ENCODE data around the gene SUN2. TPM values are rescaled to one million over a fixed set of nuclear protein-coding genes. Genes with fewer than 3 reads are reported as not detected.

The SUN2 gene
- total RNA-seq, 2 experiments from 2014 or later: 87.2 to 102 TPM

DNA sequence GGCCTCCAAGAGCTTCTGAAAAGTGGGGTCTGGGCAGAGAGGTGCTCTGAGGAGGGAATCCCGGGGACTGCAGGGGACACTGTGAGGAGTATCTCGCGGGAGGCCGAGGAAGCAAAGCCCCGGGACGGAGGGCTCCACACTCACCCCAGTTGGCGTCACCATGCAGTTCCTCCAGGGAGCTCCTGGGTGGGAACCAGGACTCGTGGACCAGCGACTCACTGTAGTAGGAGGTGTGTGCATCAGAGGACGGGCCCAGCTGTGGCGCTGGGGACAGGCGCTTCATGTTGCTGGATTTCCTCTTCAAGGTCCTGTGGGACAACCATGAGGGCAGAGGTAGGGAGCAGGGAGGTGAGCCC, 4.8 kb downstream of the SUN2 start:
- Mint-ChIP-seq H3K4me3 (peak overlapping the region; percentile 92), H3K27me3 (no peaks in the 10 kb centered on the region), H3K4me1 (peaks cover 46% of the 10 kb centered on the region), H3K27ac (peak overlapping the region; percentile 96), H3K36me3 (ENCODE audit: low read depth) (peaks cover 62% of the 10 kb centered on the region), H3K9me3 (ENCODE audit: low read depth) (no peaks in the 10 kb centered on the region)
- CTCF ChIA-PET: interaction anchor here (1.1 to 2.8 kb wide), 5 partner anchors 9 to 26 kb away, joined by 3 to 12 read pairs (median 7); no protein-coding TSS in a partner anchor
- ATAC-seq (no peak), DNase-seq (no peak)
- POLR2A ChIA-PET: interaction anchor here (0.7 to 2.0 kb wide), 2 partner anchors 13 to 17 kb away, joined by 3 to 10 read pairs; no protein-coding TSS in a partner anchor
- intact Hi-C loops (cut with DNase I, micrococcal nuclease): loop anchor here in 1 of 2 experiments (10.0 kb wide), 2 partner anchors 696 to 1076 kb away; partner anchors contain the start of genes LGALS1 and PICK1

DNA sequence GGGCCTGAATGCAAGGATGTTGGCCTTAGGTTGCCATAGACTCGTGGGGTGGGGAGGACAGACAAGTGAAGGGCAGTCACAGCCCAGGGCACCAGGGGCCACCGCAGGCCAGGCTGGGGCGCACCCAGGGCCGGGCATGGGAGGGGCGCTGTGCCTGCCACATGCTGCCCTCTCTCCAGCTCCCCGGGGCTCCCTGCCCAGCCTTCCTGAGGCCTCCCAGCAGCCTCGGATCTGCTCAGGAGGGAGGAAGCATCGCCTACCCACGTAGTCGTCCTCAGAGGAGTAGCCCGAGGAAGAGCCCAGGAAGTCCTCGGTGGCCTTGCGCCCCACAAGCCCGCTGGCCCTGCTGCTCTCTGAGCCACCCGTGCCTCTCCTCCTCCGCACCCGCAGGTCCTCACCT, 5.2 kb downstream of the SUN2 start:
- H3K36me3 Mint-ChIP-seq (ENCODE audit: low read depth): peaks cover 64% of the 10 kb centered on the region
- POLR2A ChIA-PET: interaction anchor here (0.7 kb wide), 1 partner anchor 18 kb away, joined by 5 read pairs; no protein-coding TSS in a partner anchor
- H3K4me3 Mint-ChIP-seq: no peak overlapping the region

DNA sequence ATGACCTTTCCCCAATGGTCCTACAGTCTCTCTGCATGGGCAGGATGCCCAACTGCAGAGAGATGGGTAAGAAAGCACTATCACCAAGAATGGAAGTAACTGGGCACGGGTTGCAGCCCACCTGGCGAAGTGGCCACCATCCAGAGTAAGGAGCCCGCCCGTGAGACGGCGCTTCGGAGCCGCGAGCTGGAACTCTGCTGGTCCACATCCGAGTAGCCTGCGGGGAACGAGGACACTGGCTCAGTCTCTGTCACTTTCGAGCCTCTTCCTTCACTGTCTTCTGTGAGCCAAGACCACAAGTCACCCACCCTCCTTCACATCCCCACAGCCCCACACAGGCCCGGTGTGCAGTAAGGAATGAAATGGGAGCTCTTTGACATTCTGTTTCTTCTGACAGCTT, 5.7 kb downstream of the SUN2 start:
- no peak for ATAC-seq
- no peak for DNase-seq
- CTCF ChIA-PET: no interaction called here
- Mint-ChIP-seq H3K36me3 (ENCODE audit: low read depth) (peaks cover 70% of the 10 kb centered on the region), H3K27ac (peak overlapping the region; percentile 65), H3K4me1 (peaks cover 48% of the 10 kb centered on the region), H3K27me3 (no peaks in the 10 kb centered on the region), H3K4me3 (no peak overlapping the region), H3K9me3 (ENCODE audit: low read depth) (no peaks in the 10 kb centered on the region)
- POLR2A ChIA-PET: interaction anchor here (0.7 kb wide), 1 partner anchor 17 kb away, joined by 5 read pairs; no protein-coding TSS in a partner anchor
- intact Hi-C loops (cut with DNase I, micrococcal nuclease): loop anchor here in 1 of 2 experiments (10.0 kb wide), 2 partner anchors 695 to 1075 kb away; partner anchors contain the start of genes LGALS1 and PICK1

More for the DNA sequence above, 5.2 kb downstream of the SUN2 start:
- intact Hi-C loops (cut with DNase I, micrococcal nuclease): loop anchor here in 1 of 2 experiments (10.0 kb wide), 2 partner anchors 696 to 1076 kb away; partner anchors contain the start of genes LGALS1 and PICK1
- Mint-ChIP-seq H3K4me1 (peaks cover 46% of the 10 kb centered on the region), H3K27me3 (no peaks in the 10 kb centered on the region), H3K27ac (peak overlapping the region; percentile 96), H3K9me3 (ENCODE audit: low read depth) (no peaks in the 10 kb centered on the region)
- CTCF ChIA-PET: interaction anchor here (2.1 to 2.8 kb wide), 2 partner anchors 8 to 26 kb away, joined by 10 to 12 read pairs; no protein-coding TSS in a partner anchor
- ATAC-seq (no peak), DNase-seq (no peak)

DNA sequence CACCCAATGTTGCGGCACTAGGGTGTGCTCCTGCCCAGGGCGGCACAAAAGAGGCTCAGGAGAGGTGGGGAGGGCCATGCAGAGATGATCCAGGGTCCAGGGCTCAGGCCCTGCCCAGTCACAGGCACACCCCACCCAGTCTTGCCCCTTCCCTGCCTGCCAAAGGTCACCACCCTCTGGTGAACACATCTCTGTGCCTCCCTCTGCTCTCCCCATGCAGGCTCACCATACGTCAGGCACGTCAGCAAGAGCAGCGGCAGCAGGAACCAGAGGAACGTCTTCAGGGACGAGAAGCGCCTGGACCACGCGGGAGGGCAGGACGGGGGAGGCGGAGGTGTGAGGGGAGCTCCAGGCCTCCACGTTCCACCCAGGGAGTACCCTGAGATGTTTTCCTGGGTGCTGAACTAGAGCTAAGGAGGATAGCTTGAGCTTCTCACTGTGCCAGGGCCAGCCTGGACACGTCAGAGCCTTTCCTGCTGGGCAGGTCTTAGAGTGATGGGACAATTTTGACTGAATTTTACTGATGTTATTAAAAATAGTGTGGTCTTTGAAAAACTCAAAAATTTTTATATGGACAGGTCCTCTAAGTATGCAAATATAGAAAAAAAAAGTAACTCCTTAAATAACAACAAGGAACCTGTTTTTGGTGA, 7.2 kb downstream of the SUN2 start:
- peak overlapping the region; percentile 42 for H3K27ac Mint-ChIP-seq
- ATAC-seq (no peak), DNase-seq (no peak)
- no peak overlapping the region for H3K4me3 Mint-ChIP-seq
- peaks cover 46% of the 10 kb centered on the region for H3K4me1 Mint-ChIP-seq
- peaks cover 70% of the 10 kb centered on the region for H3K36me3 Mint-ChIP-seq (ENCODE audit: low read depth)
- ChIA-PET CTCF (interaction anchor here (0.6 to 4.6 kb wide), 4 partner anchors 15 to 153 kb away, joined by 3 to 25 read pairs (median 8); no protein-coding TSS in a partner anchor), POLR2A (no interaction called here)
- no peaks in the 10 kb centered on the region for H3K9me3 Mint-ChIP-seq (ENCODE audit: low read depth)
- intact Hi-C loops (cut with DNase I, micrococcal nuclease): no loop called here
- no peaks in the 10 kb centered on the region for H3K27me3 Mint-ChIP-seq

DNA sequence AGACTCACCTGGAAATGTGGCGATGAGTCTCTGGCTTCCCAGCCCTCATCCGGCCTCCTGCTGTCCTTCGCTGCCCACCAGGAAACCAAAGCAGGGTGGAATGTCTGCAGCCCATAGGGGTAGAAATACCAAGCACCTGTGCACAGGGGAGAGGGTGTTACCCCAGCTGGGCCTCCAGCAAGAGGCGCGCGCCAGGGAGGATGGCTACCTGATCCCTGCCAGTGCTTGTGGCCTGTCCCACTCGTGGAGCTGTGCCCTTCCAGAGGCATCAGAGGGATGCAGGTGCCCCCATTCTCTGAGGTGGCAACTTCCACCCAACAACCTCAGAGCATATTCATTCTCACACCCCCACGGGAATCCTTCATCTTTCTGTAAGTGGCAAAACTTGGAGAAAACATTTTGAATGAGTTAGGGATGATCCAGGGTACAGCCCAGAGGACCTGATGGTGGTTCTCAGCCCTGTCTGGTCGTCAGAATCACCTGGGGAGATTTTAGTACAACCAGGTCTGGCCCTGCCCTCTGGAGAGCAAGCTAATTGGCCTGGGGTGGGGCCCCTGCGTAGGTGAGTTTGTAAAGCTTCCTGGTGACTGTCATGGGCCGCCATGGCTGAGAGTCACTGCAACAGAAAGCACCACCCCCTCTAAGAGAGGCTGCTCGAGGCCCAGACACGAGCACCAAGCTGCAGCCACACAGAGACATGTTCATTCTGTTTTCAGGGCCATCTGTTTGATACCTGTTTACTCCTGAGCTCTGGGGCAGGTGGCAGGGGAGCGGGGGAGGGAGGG, 9.9 kb downstream of the SUN2 start:
- Mint-ChIP-seq H3K36me3 (ENCODE audit: low read depth) (peaks cover 72% of the 10 kb centered on the region), H3K4me3 (no peak overlapping the region), H3K27ac (peak overlapping the region; percentile 51), H3K27me3 (no peaks in the 10 kb centered on the region), H3K9me3 (ENCODE audit: low read depth) (no peaks in the 10 kb centered on the region), H3K4me1 (peaks cover 24% of the 10 kb centered on the region)
- POLR2A ChIA-PET: no interaction called here
- CTCF ChIA-PET: interaction anchor here (1.9 to 4.6 kb wide), 3 partner anchors 12 to 21 kb away, joined by 8 to 25 read pairs (median 12); no protein-coding TSS in a partner anchor
- intact Hi-C loops (cut with DNase I, micrococcal nuclease): no loop called here
- ATAC-seq: no peak
- DNase-seq: no peak

DNA sequence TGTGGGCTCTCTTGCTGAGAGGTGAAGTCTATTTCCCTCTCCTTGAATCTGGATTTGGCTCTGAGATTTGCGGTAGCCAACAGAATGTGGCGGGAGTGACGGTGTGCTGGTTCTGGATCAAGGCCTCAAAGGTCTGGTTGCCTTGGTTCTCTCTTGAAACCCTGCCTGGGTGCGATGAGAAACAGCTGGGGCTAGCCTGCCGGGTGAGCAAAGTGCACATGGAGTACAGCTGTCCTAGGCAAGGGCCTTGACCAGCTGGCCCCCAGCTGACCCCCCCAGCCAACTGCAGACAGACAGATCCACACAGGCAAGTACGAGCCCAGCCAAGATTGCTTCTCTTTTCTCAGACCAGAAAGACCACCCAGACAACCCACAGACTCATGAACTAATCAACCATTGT, 10.8 kb downstream of the SUN2 start:
- ATAC-seq (no peak), DNase-seq (no peak)
- H3K27me3 Mint-ChIP-seq: no peaks in the 10 kb centered on the region
- peak overlapping the region; percentile 59 for H3K27ac Mint-ChIP-seq
- H3K4me1 Mint-ChIP-seq: peaks cover 17% of the 10 kb centered on the region
- intact Hi-C loops (cut with DNase I, micrococcal nuclease): no loop called here
- no peak overlapping the region for H3K4me3 Mint-ChIP-seq
- no peaks in the 10 kb centered on the region for H3K9me3 Mint-ChIP-seq (ENCODE audit: low read depth)
- H3K36me3 Mint-ChIP-seq (ENCODE audit: low read depth): peaks cover 70% of the 10 kb centered on the region
- ChIA-PET POLR2A (no interaction called here), CTCF (interaction anchor here (4.6 kb wide), 1 partner anchor 11 kb away, joined by 25 read pairs; no protein-coding TSS in a partner anchor)

- peaks cover 15% of the 10 kb centered on the region for H3K4me1 Mint-ChIP-seq
- H3K4me3 Mint-ChIP-seq: no peak overlapping the region
- ATAC-seq (no peak), DNase-seq (no peak)
- H3K36me3 Mint-ChIP-seq (ENCODE audit: low read depth): peaks cover 70% of the 10 kb centered on the region
- intact Hi-C loops (cut with DNase I, micrococcal nuclease): no loop called here
- CTCF ChIA-PET: interaction anchor here (0.6 to 2.7 kb wide), 5 partner anchors 9 to 185 kb away, joined by 3 to 12 read pairs (median 3); no protein-coding TSS in a partner anchor
- H3K27me3 Mint-ChIP-seq: no peaks in the 10 kb centered on the region
- no peaks in the 10 kb centered on the region for H3K9me3 Mint-ChIP-seq (ENCODE audit: low read depth)
- H3K27ac Mint-ChIP-seq: peak overlapping the region; percentile 25
- POLR2A ChIA-PET: interaction anchor here (1.0 kb wide), 1 partner anchor 10 kb away, joined by 4 read pairs; no protein-coding TSS in a partner anchor
Observed at GRCh38 chr22:38742176-38742942, 13.4 kb downstream of the SUN2 start.

- H3K4me3 Mint-ChIP-seq: no peak overlapping the region
- no peaks in the 10 kb centered on the region for H3K27me3 Mint-ChIP-seq
- ChIA-PET POLR2A (no interaction called here), CTCF (interaction anchor here (0.6 to 2.7 kb wide), 4 partner anchors 8 to 186 kb away, joined by 3 to 12 read pairs (median 7); no protein-coding TSS in a partner anchor)
- intact Hi-C loops (cut with DNase I, micrococcal nuclease): loop anchor here in 1 of 2 experiments (2.0 kb wide), 1 partner anchor 27 kb away; no protein-coding TSS in a partner anchor
- no peak for DNase-seq
- H3K9me3 Mint-ChIP-seq (ENCODE audit: low read depth): no peaks in the 10 kb centered on the region
- ATAC-seq: no peak
- H3K36me3 Mint-ChIP-seq (ENCODE audit: low read depth): peaks cover 73% of the 10 kb centered on the region
- H3K4me1 Mint-ChIP-seq: peaks cover 20% of the 10 kb centered on the region
- peak overlapping the region; percentile 42 for H3K27ac Mint-ChIP-seq
Observed at GRCh38 chr22:38741576-38741975, 14.2 kb downstream of the SUN2 start.

GRCh38 chr22:38741166-38741565, 14.6 kb downstream of the SUN2 start:
- Mint-ChIP-seq H3K4me3 (no peak overlapping the region), H3K27ac (peak overlapping the region; percentile 42), H3K9me3 (ENCODE audit: low read depth) (no peaks in the 10 kb centered on the region), H3K27me3 (no peaks in the 10 kb centered on the region), H3K36me3 (ENCODE audit: low read depth) (peaks cover 74% of the 10 kb centered on the region), H3K4me1 (peaks cover 20% of the 10 kb centered on the region)
- POLR2A ChIA-PET: no interaction called here
- DNase-seq: no peak
- ATAC-seq: no peak
- intact Hi-C loops (cut with DNase I, micrococcal nuclease): loop anchor here in 1 of 2 experiments (2.0 kb wide), 1 partner anchor 26 kb away; no protein-coding TSS in a partner anchor
- CTCF ChIA-PET: interaction anchor here (0.5 to 2.7 kb wide), 3 partner anchors 8 to 472 kb away, joined by 4 to 12 read pairs (median 11); no protein-coding TSS in a partner anchor

- POLR2A ChIA-PET: no interaction called here
Observed at GRCh38 chr22:38740754-38741153, 15.0 kb downstream of the SUN2 start.

More at GRCh38 chr22:38740754-38741153, 15.0 kb downstream of the SUN2 start:
- DNase-seq (no peak), ATAC-seq (no peak)
- no peak overlapping the region for H3K27ac Mint-ChIP-seq
- no peaks in the 10 kb centered on the region for H3K9me3 Mint-ChIP-seq (ENCODE audit: low read depth)
- H3K4me3 Mint-ChIP-seq: no peak overlapping the region
- intact Hi-C loops (cut with DNase I, micrococcal nuclease): loop anchor here in 1 of 2 experiments (2.0 kb wide), 1 partner anchor 26 kb away; no protein-coding TSS in a partner anchor
- no peaks in the 10 kb centered on the region for H3K27me3 Mint-ChIP-seq
- H3K36me3 Mint-ChIP-seq (ENCODE audit: low read depth): peaks cover 76% of the 10 kb centered on the region
- H3K4me1 Mint-ChIP-seq: peaks cover 25% of the 10 kb centered on the region
- CTCF ChIA-PET: interaction anchor here (0.5 to 0.6 kb wide), 2 partner anchors 28 to 471 kb away, joined by 4 to 5 read pairs; no protein-coding TSS in a partner anchor

All from activated CD4-positive, alpha-beta T cell treated with anti-CD3 and anti-CD28 coated beads for 36 hours (primary cell).